GM18519 (cell line): ENCODE results near the gene ATRIP.
"Not testable (repeated sequence)": the region's sequence is repeated elsewhere in the genome, so short reads cannot be mapped to it uniquely, and the experiment has no call there.

Experiments used
- ATAC-seq: cut with Tn5 transposase; IDR thresholded peaks from one replicate; pipeline ENCODE4 v1.9.1; 2021; ENCODE audit warnings: mild to moderate bottlenecking, moderate library complexity; ENCODE audit not compliant: unreplicated experiment, low FRiP score

Gene ATRIP

GRCh38 chr3:48466386-48467109, 20.0 kb downstream of the ATRIP start:
- ATAC-seq: no peak

DNA sequence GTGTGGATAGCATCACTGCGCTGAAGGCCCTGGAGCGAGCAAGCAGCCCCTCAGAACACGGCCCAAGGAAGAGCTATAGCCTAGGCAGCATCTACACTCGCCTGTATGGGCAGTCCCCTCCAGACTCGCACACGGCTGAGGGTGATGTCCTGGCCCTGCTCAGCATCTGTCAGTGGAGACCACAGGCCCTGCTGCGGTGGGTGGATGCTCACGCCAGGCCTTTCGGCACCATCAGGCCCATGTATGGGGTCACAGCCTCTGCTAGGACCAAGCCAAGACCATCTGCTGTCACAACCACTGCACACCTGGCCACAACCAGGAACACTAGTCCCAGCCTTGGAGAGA, 20.5 kb downstream of the ATRIP start:
- no peak for ATAC-seq

- ATAC-seq: no peak
These were observed 21.1 kb downstream of the ATRIP start for GRCh38 chr3:48467473-48468267.

DNA sequence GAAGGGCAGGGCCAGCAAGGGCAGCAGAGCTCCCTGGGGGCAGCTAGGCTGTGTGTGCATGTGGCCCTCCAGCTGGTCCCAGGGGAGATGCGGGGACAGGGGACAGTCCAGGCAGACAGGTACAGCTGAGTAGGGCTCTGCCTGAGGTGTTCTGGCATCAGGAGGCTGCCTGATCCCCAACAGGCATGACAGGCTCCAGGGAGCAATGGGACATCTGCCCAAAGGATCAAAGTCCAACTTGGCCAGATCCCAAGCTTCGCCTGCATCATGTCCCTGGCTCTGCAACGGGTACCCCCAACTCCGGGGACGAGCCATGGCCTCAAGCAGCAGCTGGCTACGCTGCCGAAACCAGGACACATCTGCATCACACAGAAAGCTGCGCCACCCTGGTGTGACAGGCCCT, 21.8 kb downstream of the ATRIP start:
- no peak for ATAC-seq

- ATAC-seq: no peak
These were observed 22.7 kb downstream of the ATRIP start for GRCh38 chr3:48469046-48469915.

- ATAC-seq: no peak
These were observed 23.7 kb downstream of the ATRIP start for GRCh38 chr3:48470286-48470685.

- ATAC-seq: no peak
These were observed 26.1 kb downstream of the ATRIP start for GRCh38 chr3:48472673-48472922.

DNA sequence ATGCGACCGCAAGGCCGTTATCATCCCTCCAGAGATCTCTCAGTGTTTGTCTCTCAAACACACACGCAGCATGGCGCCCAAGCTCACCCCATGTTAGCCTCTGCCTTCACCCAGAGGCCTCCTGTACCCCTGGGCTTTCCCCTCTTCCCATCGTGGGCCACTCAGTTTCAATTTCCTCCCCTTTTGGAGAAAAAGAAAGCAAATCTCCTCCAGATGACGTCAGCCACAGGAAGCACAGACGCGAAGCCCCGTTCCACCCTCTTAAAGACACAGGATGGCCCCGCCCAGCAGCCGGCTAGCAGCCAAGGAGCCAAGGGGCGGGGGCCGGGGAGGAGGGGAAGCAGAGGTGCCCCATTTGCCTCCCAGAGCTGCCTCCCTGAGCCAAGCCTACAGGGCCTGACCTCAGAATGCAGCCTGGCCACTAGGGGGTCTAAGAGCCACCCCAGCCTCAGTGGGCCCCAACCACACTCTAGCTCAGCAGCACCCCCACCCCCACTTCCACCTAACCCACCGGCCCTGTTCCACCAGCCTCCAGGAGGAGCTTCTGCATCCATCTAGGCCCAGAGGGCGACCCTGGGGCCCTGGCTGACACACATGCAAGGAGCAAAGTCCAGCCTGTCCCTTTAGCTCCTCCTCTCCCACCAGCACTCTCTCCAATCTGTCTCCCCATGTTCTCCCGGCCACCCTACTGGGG, 26.5 kb downstream of the ATRIP start:
- ATAC-seq: no peak

DNA sequence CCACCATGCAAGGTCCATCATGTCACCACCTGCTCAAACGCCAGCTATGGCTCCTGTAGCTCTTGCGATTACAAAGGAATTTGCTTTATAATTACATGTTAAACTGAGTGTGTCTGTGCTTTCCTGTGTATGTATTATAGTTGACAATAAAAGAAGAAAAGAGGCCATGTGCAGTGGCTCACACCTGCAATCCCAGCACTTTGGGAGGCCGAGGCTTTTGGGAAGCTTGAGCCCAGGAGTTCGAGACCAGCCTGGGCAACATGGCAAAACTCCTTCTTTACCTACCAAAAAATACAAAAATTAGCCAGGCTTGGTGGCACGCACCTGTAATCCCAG, 27.0 kb downstream of the ATRIP start:
- no peak for ATAC-seq

- ATAC-seq: not testable (repeated sequence)
These were observed 27.5 kb downstream of the ATRIP start for GRCh38 chr3:48474031-48474430.

DNA sequence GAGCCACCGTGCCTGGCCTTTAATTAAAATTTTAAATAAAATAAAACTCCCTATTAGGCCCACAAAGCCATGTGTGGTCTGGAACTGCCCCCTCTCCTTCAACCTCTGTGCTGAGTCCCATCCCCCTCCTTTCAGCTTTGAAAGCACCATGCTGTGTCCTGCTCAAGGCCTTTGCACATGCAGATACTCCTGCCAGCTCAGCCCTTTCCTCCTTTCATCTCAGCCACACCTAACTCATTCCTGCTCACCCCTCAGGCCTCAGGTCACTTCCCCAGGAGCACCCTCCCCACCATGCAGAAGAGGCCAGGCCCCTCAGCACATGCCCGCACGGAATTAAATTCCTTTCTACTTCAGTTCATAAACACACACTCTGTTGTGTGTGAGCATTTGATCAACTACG, 28.1 kb downstream of the ATRIP start:
- ATAC-seq: no peak

DNA sequence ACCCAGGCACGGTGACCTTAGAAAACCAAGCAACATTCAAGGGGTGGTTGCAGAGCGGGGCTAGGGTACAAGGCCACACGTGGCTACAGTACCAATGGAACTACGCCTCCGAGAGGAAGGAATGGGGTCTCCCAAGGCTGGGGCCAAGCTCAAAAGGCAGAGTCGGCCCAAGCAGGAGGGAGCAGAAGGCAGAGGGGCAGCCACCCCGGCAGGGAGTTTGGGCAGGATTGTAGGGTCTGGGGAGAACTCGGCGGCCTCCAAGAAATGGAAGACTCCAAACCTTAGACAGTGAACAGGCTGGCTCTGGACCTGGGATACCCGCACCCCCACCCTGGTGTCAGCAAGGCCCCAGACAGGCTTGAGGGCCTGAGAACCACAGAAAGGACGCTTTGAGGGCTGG, 28.7 kb downstream of the ATRIP start:
- no peak for ATAC-seq

GRCh38 chr3:48476426-48477053, 30.0 kb downstream of the ATRIP start:
- ATAC-seq: no peak

- ATAC-seq: no peak
These were observed 31.5 kb downstream of the ATRIP start for GRCh38 chr3:48477959-48478520.

DNA sequence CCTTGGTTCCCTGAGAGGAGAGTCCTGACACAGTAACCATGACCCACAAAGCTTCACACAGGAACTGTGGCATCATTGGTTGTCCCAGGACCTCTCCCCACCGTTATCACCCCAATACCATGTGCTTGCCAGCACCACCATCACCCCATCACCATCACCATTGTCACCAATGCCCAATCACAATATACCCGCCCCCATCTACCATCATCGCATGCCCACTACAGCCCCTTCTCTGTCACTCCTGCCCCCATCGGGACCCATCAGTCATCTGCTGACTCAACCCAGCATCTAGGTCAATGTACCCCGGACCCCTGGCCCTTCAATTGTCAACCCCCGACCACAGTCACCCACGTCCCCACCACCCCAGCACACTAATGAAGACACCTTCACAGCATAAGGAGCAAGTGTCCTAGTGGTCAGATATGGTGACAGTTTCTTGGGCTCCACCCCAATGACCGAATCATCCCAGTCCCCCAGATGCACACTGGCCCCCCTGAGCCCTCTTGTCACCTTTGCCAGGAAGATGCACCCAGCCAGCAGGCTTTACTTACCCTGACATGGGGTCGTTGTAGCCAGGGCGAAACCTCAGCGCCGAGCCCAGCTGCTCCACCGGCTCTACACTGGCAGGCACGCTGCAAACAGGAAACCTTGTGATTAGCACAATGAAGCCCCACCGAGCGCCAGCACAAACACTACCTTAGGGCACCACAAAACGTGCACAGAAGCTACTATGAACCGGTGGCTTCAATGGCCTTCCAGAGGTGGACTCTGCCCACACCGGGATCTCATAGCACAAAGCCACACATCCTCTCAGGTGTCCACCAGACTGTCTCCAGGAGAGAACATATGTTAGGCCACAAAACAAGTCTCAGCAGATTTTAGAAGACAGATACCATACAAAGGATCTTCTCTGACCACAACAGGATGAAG, 32.4 kb downstream of the ATRIP start:
- no peak for ATAC-seq

- not testable (repeated sequence) for ATAC-seq
These were observed 34.4 kb downstream of the ATRIP start for GRCh38 chr3:48480891-48481290.

DNA sequence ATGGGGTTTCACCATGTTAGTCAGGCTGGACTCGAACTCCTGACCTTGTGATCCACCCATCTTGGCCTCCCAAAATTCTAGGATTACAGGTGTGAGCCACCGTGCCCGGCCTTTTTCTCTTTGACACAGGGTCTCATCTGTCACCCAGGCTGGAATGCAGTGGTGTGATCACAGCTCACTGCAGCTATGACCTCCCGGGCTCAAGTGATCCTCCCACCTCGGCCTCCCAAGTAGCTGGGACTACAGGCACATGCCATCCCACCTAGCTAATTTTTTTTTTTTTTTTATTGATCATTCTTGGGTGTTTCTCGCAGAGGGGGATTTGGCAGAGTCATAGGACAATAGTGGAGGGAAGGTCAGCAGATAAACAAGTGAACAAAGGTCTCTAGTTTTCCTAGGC, 36.3 kb downstream of the ATRIP start:
- not testable (repeated sequence) for ATAC-seq

GRCh38 chr3:48486952-48487351, 40.4 kb downstream of the ATRIP start:
- no peak for ATAC-seq
